ENCODE data around the gene NDUFA9. TPM values are rescaled to one million over a fixed set of nuclear protein-coding genes. Genes with fewer than 3 reads are reported as not detected.

The NDUFA9 gene
- total RNA-seq, 3 donors from 2014 or later (not counting 1 experiment from before 2014, with no cell fraction given) = 106 to 114 (median 109) TPM

- ATAC-seq (peak; percentile 97 to 99 (median 98)), DNase-seq (peak; percentile 64 to 88)
- H3K4me1 Mint-ChIP-seq = peaks cover 16 to 17% of the 10 kb centered on the region in 2 donors
- no peaks in the 10 kb centered on the region for H3K9me3 Mint-ChIP-seq
- TF ChIP-seq, protein P1, sequence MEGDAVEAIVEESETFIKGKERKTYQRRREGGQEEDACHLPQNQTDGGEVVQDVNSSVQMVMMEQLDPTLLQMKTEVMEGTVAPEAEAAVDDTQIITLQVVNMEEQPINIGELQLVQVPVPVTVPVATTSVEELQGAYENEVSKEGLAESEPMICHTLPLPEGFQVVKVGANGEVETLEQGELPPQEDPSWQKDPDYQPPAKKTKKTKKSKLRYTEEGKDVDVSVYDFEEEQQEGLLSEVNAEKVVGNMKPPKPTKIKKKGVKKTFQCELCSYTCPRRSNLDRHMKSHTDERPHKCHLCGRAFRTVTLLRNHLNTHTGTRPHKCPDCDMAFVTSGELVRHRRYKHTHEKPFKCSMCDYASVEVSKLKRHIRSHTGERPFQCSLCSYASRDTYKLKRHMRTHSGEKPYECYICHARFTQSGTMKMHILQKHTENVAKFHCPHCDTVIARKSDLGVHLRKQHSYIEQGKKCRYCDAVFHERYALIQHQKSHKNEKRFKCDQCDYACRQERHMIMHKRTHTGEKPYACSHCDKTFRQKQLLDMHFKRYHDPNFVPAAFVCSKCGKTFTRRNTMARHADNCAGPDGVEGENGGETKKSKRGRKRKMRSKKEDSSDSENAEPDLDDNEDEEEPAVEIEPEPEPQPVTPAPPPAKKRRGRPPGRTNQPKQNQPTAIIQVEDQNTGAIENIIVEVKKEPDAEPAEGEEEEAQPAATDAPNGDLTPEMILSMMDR (IDR thresholded peaks at IDR 0.05) = peak; percentile 98
- no peaks in the 10 kb centered on the region for H3K27me3 ChIP-seq (ENCODE audit: control insufficient read depth, insufficient read depth, low read length)
- peaks cover 14 to 19% of the 10 kb centered on the region in 2 donors for H3K27me3 Mint-ChIP-seq (ENCODE audit: low read depth in 2 of 2)
- H3K4me3 Mint-ChIP-seq = peak overlapping the region; percentile 99
- H3K36me3 Mint-ChIP-seq = no peaks in the 10 kb centered on the region
- peak overlapping the region; percentile 84 for H3K4me3 ChIP-seq (ENCODE audit: low read length)
- WGBS (ENCODE audit: insufficient coverage) = under 1% methylated on average over 22 of the region's 25 CpGs
- peak overlapping the region; percentile 28 for H3K27ac ChIP-seq (ENCODE audit: low read length)
- H3K36me3 ChIP-seq (ENCODE audit: control insufficient read depth, insufficient read depth, low read length) = no peaks in the 10 kb centered on the region
- H3K27ac Mint-ChIP-seq = peak overlapping the region; percentile 81 to 87
- H3K4me1 ChIP-seq (ENCODE audit: control insufficient read depth, insufficient read depth, low read length) = no peaks in the 10 kb centered on the region
- intact Hi-C loops (cut with micrococcal nuclease) = no loop called here
- H3K9me3 ChIP-seq (ENCODE audit: control insufficient read depth, insufficient read depth, low read length) = no peaks in the 10 kb centered on the region
Measured at GRCh38 chr12:4604684-4605193, 44.2 kb upstream of the NDUFA9 start.

GRCh38 chr12:4607056-4607455, 41.9 kb upstream of the NDUFA9 start:
- 98% methylated on average over 3 of the region's 3 CpGs for WGBS (ENCODE audit: insufficient coverage)

GRCh38 chr12:4609071-4609470, 39.8 kb upstream of the NDUFA9 start:
- H3K36me3 Mint-ChIP-seq = no peaks in the 10 kb centered on the region
- Histone ChIP-seq H3K4me3 (ENCODE audit: low read length) (no peak overlapping the region), H3K4me1 (ENCODE audit: control insufficient read depth, insufficient read depth, low read length) (no peaks in the 10 kb centered on the region), H3K27me3 (ENCODE audit: control insufficient read depth, insufficient read depth, low read length) (no peaks in the 10 kb centered on the region), H3K9me3 (ENCODE audit: control insufficient read depth, insufficient read depth, low read length) (no peaks in the 10 kb centered on the region), H3K27ac (ENCODE audit: low read length) (no peak overlapping the region), H3K36me3 (ENCODE audit: control insufficient read depth, insufficient read depth, low read length) (peaks cover 31% of the 10 kb centered on the region)
- TF ChIP-seq, protein P1 (IDR thresholded peaks at IDR 0.05) = no peak
- peaks cover 16 to 17% of the 10 kb centered on the region in 2 donors for H3K4me1 Mint-ChIP-seq
- peaks cover 0 to 3% of the 10 kb centered on the region in 2 donors for H3K27me3 Mint-ChIP-seq (ENCODE audit: low read depth in 2 of 2)
- H3K4me3 Mint-ChIP-seq = no peak overlapping the region
- no peaks in the 10 kb centered on the region for H3K9me3 Mint-ChIP-seq
- DNase-seq (no peak), ATAC-seq (no peak)
- over 99% methylated on average over 7 of the region's 9 CpGs for WGBS (ENCODE audit: insufficient coverage)
- intact Hi-C loops (cut with micrococcal nuclease) = no loop called here
- no peak overlapping the region for H3K27ac Mint-ChIP-seq

More at GRCh38 chr12:4607056-4607455, 41.9 kb upstream of the NDUFA9 start:
- Mint-ChIP-seq H3K27me3 (ENCODE audit: low read depth in 2 of 2) (peaks cover 13 to 19% of the 10 kb centered on the region in 2 donors), H3K27ac (no peak overlapping the region), H3K9me3 (no peaks in the 10 kb centered on the region), H3K4me1 (peaks cover 16 to 17% of the 10 kb centered on the region in 2 donors), H3K36me3 (no peaks in the 10 kb centered on the region), H3K4me3 (no peak overlapping the region)
- Histone ChIP-seq H3K9me3 (ENCODE audit: control insufficient read depth, insufficient read depth, low read length) (no peaks in the 10 kb centered on the region), H3K36me3 (ENCODE audit: control insufficient read depth, insufficient read depth, low read length) (peaks cover 14% of the 10 kb centered on the region), H3K4me3 (ENCODE audit: low read length) (no peak overlapping the region), H3K27ac (ENCODE audit: low read length) (no peak overlapping the region), H3K27me3 (ENCODE audit: control insufficient read depth, insufficient read depth, low read length) (no peaks in the 10 kb centered on the region), H3K4me1 (ENCODE audit: control insufficient read depth, insufficient read depth, low read length) (no peaks in the 10 kb centered on the region)
- TF ChIP-seq, protein P1 (IDR thresholded peaks at IDR 0.05) = no peak
- intact Hi-C loops (cut with micrococcal nuclease) = no loop called here
- DNase-seq (no peak), ATAC-seq (no peak)

GRCh38 chr12:4610481-4610880, 38.4 kb upstream of the NDUFA9 start:
- 100% methylated on average over 2 of the region's 4 CpGs for whole genome bisulfite sequencing (ENCODE audit: insufficient coverage)
- no peaks in the 10 kb centered on the region for H3K36me3 Mint-ChIP-seq
- DNase-seq = no peak

More at GRCh38 chr12:4610481-4610880, 38.4 kb upstream of the NDUFA9 start:
- Histone ChIP-seq H3K4me1 (ENCODE audit: control insufficient read depth, insufficient read depth, low read length) (no peaks in the 10 kb centered on the region), H3K9me3 (ENCODE audit: control insufficient read depth, insufficient read depth, low read length) (no peaks in the 10 kb centered on the region), H3K36me3 (ENCODE audit: control insufficient read depth, insufficient read depth, low read length) (peaks cover 38% of the 10 kb centered on the region), H3K27ac (ENCODE audit: low read length) (no peak overlapping the region), H3K4me3 (ENCODE audit: low read length) (no peak overlapping the region), H3K27me3 (ENCODE audit: control insufficient read depth, insufficient read depth, low read length) (no peaks in the 10 kb centered on the region)
- Mint-ChIP-seq H3K4me1 (peaks cover 7 to 9% of the 10 kb centered on the region in 2 donors), H3K27me3 (ENCODE audit: low read depth in 2 of 2) (no peaks in the 10 kb centered on the region), H3K9me3 (no peaks in the 10 kb centered on the region), H3K27ac (no peak overlapping the region), H3K4me3 (no peak overlapping the region)
- ATAC-seq = no peak
- intact Hi-C loops (cut with micrococcal nuclease) = no loop called here
- TF ChIP-seq, protein P1 (IDR thresholded peaks at IDR 0.05) = no peak
